Mucosa of stomach (tissue), 1 donor: ENCODE data around the gene MACROD2.

Source experiments
- H3K27me3 ChIP-seq: one replicate; pipeline ENCODE4 v1.7.0; 2013; ENCODE audit warnings: mild to moderate bottlenecking, low read length; ENCODE audit not compliant: control insufficient read depth, insufficient read depth
- H3K36me3 ChIP-seq: one replicate; pipeline ENCODE4 v1.7.0; 2013; ENCODE audit warnings: low read length; ENCODE audit not compliant: control insufficient read depth, insufficient read depth
- H3K4me1 ChIP-seq: one replicate; pipeline ENCODE4 v1.7.0; 2013; ENCODE audit warnings: mild to moderate bottlenecking, low read length; ENCODE audit not compliant: control insufficient read depth, insufficient read depth
- H3K4me3 ChIP-seq: one replicate; pipeline ENCODE4 v1.7.0; 2013; ENCODE audit warnings: low read length
- H3K9ac ChIP-seq: one replicate; pipeline ENCODE4 v1.7.0; 2013; ENCODE audit warnings: mild to moderate bottlenecking, low read length, moderate library complexity
- H3K9me3 ChIP-seq: one replicate; pipeline ENCODE4 v1.7.0; 2013; ENCODE audit warnings: mild to moderate bottlenecking, low read length, moderate library complexity; ENCODE audit not compliant: control insufficient read depth
- donor health status: Pancreatic carcinoma.

Gene MACROD2

GRCh38 chr20:15310361-15310760 lies 1315.0 kb downstream of the MACROD2 start:
- Histone ChIP-seq H3K4me3 (no peak overlapping the region), H3K9me3 (no peaks in the 10 kb centered on the region), H3K4me1 (no peaks in the 10 kb centered on the region)

GRCh38 chr20:15316556-15316955 lies 1321.2 kb downstream of the MACROD2 start:
- no peak overlapping the region for H3K9ac ChIP-seq
- no peaks in the 10 kb centered on the region for H3K36me3 ChIP-seq
- no peaks in the 10 kb centered on the region for H3K27me3 ChIP-seq
- H3K4me1 ChIP-seq: no peaks in the 10 kb centered on the region
- H3K4me3 ChIP-seq: no peak overlapping the region
- H3K9me3 ChIP-seq: no peaks in the 10 kb centered on the region

More at GRCh38 chr20:15310361-15310760, 1315.0 kb downstream of the MACROD2 start:
- no peaks in the 10 kb centered on the region for H3K27me3 ChIP-seq
- H3K9ac ChIP-seq: no peak overlapping the region
- no peaks in the 10 kb centered on the region for H3K36me3 ChIP-seq

- Histone ChIP-seq H3K4me3 (no peak overlapping the region), H3K4me1 (no peaks in the 10 kb centered on the region), H3K36me3 (no peaks in the 10 kb centered on the region), H3K27me3 (no peaks in the 10 kb centered on the region), H3K9ac (no peak overlapping the region), H3K9me3 (no peaks in the 10 kb centered on the region)
These were observed 1322.4 kb downstream of the MACROD2 start for GRCh38 chr20:15317546-15318232.

- no peak overlapping the region for H3K4me3 ChIP-seq
- H3K27me3 ChIP-seq: no peaks in the 10 kb centered on the region
- H3K36me3 ChIP-seq: no peaks in the 10 kb centered on the region
- H3K9me3 ChIP-seq: no peaks in the 10 kb centered on the region
- H3K4me1 ChIP-seq: no peaks in the 10 kb centered on the region
- H3K9ac ChIP-seq: no peak overlapping the region
These were observed 1323.4 kb downstream of the MACROD2 start for GRCh38 chr20:15318682-15319081.

GRCh38 chr20:15319439-15319838 lies 1324.1 kb downstream of the MACROD2 start:
- no peaks in the 10 kb centered on the region for H3K27me3 ChIP-seq
- no peaks in the 10 kb centered on the region for H3K36me3 ChIP-seq
- no peaks in the 10 kb centered on the region for H3K9me3 ChIP-seq
- no peak overlapping the region for H3K9ac ChIP-seq
- no peaks in the 10 kb centered on the region for H3K4me1 ChIP-seq
- H3K4me3 ChIP-seq: no peak overlapping the region

GRCh38 chr20:15320941-15321340 lies 1325.6 kb downstream of the MACROD2 start:
- Histone ChIP-seq H3K27me3 (no peaks in the 10 kb centered on the region), H3K36me3 (no peaks in the 10 kb centered on the region)

GRCh38 chr20:15327123-15327522 lies 1331.8 kb downstream of the MACROD2 start:
- H3K36me3 ChIP-seq: no peaks in the 10 kb centered on the region
- no peaks in the 10 kb centered on the region for H3K4me1 ChIP-seq
- H3K27me3 ChIP-seq: no peaks in the 10 kb centered on the region
- H3K9ac ChIP-seq: no peak overlapping the region
- H3K4me3 ChIP-seq: no peak overlapping the region
- no peaks in the 10 kb centered on the region for H3K9me3 ChIP-seq

More at GRCh38 chr20:15320941-15321340, 1325.6 kb downstream of the MACROD2 start:
- H3K9ac ChIP-seq: no peak overlapping the region
- H3K4me3 ChIP-seq: no peak overlapping the region
- H3K9me3 ChIP-seq: no peaks in the 10 kb centered on the region
- H3K4me1 ChIP-seq: no peaks in the 10 kb centered on the region

- H3K36me3 ChIP-seq: no peaks in the 10 kb centered on the region
These were observed 1332.8 kb downstream of the MACROD2 start for GRCh38 chr20:15328084-15328483.

GRCh38 chr20:15332711-15333160 lies 1337.4 kb downstream of the MACROD2 start:
- Histone ChIP-seq H3K27me3 (no peaks in the 10 kb centered on the region), H3K4me3 (no peak overlapping the region), H3K4me1 (no peaks in the 10 kb centered on the region), H3K36me3 (no peaks in the 10 kb centered on the region), H3K9ac (no peak overlapping the region), H3K9me3 (no peaks in the 10 kb centered on the region)

More at GRCh38 chr20:15328084-15328483, 1332.8 kb downstream of the MACROD2 start:
- no peak overlapping the region for H3K9ac ChIP-seq
- H3K9me3 ChIP-seq: no peaks in the 10 kb centered on the region
- H3K4me3 ChIP-seq: no peak overlapping the region
- no peaks in the 10 kb centered on the region for H3K27me3 ChIP-seq
- H3K4me1 ChIP-seq: no peaks in the 10 kb centered on the region

GRCh38 chr20:15333170-15333569 lies 1337.9 kb downstream of the MACROD2 start:
- Histone ChIP-seq H3K9me3 (no peaks in the 10 kb centered on the region), H3K9ac (no peak overlapping the region), H3K36me3 (no peaks in the 10 kb centered on the region), H3K27me3 (no peaks in the 10 kb centered on the region), H3K4me1 (no peaks in the 10 kb centered on the region), H3K4me3 (no peak overlapping the region)

GRCh38 chr20:15336011-15336410 lies 1340.7 kb downstream of the MACROD2 start:
- Histone ChIP-seq H3K4me3 (no peak overlapping the region), H3K9ac (no peak overlapping the region), H3K27me3 (no peaks in the 10 kb centered on the region), H3K4me1 (no peaks in the 10 kb centered on the region), H3K36me3 (no peaks in the 10 kb centered on the region), H3K9me3 (no peaks in the 10 kb centered on the region)

GRCh38 chr20:15336536-15336935 lies 1341.2 kb downstream of the MACROD2 start:
- Histone ChIP-seq H3K27me3 (no peaks in the 10 kb centered on the region), H3K9me3 (no peaks in the 10 kb centered on the region), H3K9ac (no peak overlapping the region)

More at GRCh38 chr20:15336536-15336935, 1341.2 kb downstream of the MACROD2 start:
- H3K36me3 ChIP-seq: no peaks in the 10 kb centered on the region
- no peaks in the 10 kb centered on the region for H3K4me1 ChIP-seq
- H3K4me3 ChIP-seq: no peak overlapping the region
